GM18508 (cell line): ENCODE results near the gene RSPRY1.

Source experiments
- ATAC-seq: cut with Tn5 transposase; IDR thresholded peaks from one replicate; pipeline ENCODE4 v1.9.1; 2021; ENCODE audit warnings: moderate number of reproducible peaks; ENCODE audit not compliant: insufficient read depth, unreplicated experiment

The RSPRY1 gene

DNA sequence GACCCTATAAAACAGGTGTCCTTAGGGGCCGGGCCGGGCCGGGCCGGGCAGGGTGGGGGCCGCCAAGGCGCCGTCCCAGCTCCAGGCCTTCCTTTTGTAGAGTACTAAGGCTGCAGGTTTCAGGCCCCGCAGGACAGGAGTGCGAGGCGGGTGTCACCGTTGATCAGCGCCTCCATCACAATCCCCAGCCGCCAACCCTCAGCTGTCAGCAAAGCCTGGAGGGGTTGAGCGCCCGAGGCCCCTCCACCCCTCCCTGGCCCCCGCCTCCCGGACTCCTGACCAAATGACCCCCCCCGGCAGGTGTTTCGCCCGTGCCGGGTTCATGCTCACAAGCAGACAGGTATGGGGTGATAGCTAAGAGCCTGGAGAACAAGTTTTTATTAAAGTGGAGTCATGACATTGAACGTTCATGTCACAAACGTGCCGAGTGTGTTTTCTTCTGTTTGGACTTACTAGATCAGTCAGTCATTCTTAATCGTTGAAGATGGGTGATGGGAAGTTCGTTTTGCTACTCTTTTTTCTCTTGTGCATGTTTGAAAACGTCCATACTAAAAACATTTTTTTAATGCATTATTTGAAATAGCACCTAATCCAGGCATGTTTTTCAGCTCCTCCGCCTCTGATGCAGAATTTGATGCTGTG lies 59.5 kb downstream of the RSPRY1 start:
- ATAC-seq = no peak

DNA sequence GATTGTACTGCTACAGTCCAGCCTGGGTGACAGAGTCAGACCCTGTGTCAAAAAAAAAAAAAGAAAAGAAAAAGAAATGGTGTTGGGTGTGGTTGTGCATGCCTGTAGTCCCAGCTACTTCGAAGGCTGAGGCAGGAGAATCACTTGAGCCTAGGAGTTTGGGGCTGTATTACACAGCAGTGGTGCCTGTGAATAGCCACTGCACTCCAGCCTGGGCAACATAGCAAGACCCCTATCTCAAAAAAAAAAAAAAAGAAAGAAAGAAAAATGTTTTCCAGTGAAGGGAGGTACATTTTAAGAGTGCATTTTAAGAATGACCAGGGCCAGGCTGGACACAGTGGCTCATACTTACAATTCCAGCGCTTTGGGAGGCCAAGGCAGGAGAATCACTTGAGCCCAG lies 65.2 kb downstream of the RSPRY1 start:
- ATAC-seq = no peak

DNA sequence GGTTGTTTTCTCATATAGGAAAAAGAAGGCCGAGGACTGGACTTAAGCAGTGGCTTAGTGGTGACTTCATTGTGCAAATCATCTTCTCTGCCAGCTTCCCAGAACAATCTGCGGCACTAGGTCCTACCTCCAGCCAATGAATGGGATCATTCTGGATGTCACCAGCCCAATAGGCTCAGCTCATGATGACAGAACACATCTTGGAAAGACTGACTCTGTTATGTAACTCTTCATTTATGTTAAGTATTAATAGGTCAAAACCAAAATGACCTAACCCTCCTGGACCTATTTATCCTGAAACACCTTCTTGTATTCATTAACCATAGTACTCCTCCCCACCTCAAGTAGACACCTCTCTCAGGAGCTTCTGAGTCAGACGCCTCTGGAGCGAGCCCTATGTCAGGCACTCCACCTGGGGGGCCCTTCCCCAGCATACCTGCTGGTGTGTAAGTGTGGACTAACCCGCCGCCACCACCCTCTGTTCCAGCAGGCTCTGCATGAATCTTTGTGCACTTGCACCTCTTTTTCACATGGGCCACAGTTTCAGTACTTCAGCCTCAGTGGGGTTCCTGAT lies 66.1 kb downstream of the RSPRY1 start:
- no peak for ATAC-seq

DNA sequence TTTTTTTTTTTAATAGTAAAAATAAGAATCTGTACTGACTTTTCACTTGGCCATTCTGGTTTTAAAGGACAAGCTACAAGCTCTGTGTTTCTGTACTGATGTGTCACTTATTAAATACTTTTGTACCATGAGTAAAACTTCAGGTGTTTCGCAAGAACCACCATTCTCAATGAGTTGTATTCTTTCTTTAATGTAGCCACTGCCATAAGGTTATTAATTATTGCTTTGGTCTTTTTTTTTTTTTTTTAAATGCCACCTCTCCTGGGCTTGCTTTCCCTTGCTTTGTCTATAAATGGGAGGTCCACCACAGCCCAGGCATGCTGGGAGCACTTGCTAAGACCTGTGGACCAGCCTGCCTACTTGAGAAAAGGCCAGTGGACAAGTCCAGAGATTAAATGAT lies 67.3 kb downstream of the RSPRY1 start:
- no peak for ATAC-seq

DNA sequence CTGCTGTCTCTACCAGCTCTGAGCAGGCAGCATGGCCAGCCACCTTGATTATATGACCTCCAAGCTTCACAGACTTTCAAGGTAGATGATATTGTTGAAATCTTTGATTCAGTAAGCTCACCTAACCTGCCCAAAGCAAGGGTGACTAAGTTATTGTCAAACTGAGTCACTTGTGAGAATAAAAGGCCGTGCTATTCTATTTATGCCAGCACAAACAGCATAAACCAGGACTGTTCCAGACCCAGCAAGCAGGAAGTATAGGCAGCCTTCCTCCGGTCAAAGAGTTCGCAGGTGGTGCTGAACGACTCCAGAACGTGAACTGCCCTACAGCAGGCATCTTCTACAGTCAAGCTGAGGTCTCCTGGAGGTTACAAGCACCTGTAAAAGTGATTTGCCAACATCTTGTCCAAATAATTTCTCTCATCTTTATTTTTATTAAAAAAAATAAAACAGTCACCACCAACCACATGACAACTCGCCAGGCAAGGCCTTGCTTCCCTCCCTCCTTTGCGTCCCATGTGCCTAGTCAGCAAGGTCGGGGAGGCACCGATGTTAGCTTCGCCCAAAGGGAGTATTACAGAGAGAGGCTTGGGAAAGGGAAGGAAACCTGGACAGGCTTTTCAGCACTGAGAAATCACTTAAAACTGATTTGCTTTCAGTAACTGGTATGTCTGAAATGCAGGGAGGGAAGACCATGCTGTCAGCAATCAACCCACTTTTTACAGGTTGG lies 69.7 kb downstream of the RSPRY1 start:
- no peak for ATAC-seq

DNA sequence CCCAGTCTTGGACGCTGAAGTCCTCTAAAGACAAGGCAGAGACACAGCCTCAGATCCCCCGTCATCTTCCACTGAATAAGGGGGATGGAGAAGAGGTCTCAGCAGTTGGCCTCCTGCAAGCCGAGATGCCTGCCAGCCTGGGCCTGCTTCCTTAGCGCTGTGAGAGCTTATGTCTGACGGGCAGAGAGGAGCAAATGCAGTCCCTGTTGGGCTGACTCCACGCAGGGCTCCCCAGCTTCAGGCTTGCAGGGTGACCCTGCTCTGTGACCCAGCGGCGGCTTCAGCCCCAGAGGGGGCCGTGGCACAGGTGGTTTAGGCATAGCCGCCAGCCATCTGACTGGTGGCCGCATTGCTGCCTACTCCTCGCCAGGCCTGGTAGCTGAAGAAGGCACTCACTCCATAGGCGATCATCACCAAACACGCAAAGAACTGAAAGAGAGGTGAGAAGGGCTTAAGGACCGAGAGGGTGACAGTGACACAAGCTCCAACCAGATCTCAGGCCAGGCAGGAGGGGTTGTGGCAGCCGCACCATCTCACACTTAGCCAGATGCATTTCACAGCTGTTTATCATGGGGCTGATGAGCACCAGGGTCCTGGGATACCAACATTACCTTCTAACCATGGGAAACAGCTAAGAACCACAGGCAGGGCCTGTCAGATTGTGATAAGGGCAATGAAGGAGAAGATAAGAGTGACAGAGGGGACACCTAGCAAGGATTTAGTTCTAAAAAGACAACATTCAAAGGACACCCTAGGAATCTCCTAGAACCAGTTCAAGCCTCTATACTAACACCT lies 70.7 kb downstream of the RSPRY1 start:
- ATAC-seq = no peak

DNA sequence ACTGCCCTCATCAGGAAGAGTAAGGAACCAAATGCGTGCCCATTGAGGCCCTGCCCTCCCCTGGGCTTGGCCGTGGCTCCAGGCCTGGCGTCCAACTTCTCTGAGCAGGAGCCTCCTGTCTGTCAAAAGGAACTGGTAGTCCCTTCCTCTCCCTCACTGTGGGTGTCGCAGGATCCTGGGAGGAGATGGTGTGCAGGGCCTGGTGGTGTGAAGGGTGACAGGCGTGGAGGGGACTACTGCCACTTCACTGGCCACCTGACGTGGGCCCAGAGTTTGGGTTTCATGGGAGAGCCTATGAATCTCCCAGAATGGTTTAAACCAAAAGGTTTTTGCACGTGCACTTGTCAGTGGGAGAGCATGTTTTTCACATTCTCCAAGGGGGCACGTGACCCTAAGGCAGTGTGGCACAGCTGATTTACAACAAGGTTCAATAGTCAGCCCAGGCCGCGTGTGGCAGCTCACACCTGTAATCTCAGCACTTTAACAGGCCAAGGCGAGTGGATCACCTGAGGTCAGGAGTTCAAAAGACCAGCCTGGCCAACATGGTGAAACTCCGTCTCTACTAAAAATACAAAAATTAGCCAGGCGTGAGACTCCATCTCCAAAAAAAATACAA lies 71.4 kb downstream of the RSPRY1 start:
- no peak for ATAC-seq

DNA sequence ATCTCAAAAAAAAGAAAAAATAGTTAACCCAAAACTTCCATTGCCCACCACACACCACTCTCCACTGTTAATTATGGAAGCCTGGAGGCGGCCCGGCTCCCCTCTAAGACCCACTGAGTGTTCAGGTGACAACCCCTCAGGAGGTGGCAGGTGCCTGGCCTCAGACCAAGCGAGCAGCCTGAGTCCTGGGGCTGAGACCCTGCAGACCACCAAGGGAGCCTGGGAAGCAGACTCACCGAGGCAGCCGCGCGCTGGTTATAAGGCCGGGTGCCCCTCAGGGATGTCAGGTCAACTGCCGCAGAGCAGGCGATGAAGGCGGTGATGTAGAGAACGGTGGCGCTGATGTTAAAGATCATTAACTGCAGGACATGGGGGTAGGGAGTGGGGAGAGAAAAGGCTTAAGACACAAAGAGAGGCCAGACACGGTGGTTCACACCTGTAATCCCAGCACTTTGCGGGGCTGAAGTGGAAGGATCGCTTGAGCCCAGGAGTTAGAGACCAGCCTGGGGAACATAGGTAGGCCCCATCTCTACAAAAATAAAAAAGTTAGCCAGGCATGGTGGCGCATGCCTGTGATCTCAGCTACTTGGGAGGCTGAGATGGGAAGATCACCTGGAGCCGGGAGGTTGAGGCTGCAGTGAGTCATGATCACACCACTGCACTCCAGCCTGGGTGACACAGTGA lies 72.2 kb downstream of the RSPRY1 start:
- no peak for ATAC-seq

DNA sequence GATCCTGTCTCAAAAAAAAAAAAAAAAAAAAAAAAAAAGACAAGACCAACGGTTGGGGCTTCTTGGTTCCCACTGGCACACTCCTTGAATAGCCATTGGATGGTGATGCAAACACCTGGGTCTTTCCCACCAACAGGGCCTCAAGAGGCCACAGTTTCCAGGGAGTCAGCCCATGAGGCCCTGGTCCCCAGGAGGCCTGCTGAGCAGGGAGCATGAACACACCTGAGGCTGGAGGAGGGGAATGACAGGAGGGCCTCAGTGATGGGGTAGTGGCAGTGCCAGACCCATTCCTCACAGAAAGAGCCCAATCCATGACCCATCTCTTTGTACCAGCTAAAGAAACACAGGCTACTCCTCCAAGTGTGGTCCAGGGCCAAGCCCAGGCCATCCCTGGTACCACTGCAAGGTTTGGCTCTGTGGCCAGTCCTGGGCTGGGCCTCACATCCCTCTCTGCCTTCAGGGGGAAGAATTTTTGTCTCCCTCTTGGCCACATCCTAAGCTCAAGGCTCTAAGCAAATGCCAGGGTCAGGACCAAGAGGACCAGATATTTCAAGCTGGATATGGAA lies 72.9 kb downstream of the RSPRY1 start:
- no peak for ATAC-seq

DNA sequence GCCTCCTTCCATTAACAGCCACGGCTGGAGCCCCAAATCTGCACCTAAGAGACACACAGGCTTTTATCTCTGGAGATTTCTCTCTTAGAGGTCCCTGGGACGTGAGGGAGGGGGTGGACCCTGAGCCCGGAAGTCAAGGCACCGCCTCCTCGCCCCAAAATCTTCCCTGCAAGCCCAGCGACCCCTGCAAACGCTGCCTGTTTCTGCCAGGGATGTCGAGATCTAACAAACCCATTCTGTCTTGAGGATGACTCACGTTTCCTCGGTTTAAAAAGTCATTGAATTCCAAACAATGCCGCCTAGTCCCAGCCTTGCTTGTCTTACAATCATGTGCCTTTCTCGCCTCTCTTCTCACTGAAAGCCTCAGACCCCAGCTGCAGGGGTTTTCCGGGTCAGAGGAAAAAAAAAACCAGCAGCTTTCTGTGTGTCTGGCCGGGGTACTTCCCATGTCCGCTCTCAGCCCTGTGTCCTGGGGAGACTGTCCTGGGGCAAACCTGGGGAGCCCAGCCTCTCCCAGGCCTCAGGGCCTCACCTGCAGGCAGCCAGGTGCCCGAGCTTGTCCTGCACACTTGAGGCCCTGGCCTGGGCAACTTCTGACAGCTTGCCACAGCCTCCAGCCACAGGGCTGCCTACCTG lies 74.3 kb downstream of the RSPRY1 start:
- ATAC-seq = no peak

DNA sequence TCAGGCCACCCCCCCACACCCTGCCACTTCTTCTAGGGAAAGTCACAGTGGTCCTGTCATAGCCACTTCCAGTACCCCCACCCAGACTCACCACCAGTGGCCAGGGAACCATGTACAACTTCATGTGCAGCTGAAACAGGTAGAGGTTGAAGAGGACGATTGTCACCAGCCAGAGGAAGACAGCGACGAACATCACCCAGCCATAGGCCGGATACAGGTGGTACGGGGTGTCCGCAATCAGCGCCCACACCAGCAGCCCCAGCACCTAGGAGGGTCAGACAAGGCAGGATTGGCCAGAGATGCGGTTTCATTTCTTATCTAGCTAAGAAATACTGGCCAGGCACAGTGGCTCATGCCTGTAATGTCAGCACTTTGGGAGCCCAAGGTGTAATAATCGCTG lies 75.7 kb downstream of the RSPRY1 start:
- ATAC-seq = no peak

DNA sequence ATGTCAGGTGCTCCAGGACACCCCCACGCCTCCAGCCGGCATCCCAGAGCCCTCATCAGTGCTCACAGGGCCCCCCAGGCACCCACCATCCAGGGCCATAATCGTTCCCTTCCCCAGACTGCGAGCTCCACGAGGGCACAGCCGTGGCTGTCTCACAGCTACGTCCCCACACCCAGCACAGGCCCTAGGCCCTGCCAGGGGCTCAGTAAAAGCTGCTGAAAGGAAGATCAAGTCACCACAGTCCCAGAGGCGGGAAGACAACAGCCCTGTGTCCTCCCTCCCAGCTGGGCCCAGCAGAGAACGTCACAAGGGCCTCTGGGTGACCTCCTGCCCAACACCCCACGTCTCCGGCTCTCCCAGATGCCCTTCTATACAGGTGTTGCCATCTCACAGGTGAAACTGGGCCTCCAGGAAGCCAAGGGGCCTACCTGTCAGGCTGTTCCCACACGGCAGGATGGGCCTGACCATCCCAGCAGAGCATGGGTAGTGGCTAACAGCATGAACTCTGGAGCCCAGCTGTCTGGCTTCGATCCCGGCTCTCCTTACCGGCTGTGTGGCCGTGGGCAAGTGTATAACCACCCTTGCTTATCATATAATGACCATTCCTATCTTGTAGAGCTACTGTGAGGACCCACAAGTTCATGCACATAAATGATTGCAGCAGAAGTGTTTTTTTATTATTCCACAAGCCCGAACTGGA lies 76.9 kb downstream of the RSPRY1 start:
- ATAC-seq = no peak

DNA sequence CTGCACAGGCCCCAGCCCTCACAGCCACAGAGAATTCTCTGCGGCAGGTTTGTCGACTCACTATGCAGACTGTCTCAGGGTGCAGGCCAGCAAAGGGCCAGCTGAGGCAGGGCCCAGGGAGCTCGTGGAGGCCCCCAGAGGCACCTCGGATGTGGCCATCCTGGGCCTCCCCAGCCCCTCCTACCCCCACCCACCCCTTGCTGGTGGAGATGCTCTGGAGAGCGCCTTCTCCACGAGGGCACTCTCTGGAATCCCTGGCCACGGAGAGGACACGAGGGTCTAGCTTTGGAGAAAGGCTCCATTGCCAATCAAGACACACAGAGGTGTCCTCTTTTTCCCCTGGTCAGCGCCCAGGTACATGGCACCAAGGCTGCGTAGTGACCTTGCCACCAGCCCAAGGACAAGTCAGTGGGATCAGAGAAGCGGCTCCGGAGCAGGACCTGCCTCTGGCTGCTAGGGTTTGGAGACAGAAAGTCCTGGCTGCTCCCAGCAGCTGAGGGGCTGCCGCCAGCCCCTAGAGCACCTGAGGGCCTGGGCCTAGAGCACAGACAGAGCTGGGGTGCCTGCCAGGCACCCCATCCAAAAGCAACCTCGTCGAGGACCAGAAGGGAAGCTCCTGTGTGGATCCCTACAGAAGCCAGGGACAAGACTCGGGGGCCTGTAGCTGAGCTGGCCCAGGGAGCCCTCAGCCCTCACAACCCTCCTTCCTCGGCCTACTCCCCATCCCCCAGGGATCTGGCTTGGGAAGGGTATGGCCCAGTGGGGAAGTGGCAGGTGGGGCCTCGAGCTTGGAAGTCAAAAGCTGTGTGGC lies 77.6 kb downstream of the RSPRY1 start:
- no peak for ATAC-seq

DNA sequence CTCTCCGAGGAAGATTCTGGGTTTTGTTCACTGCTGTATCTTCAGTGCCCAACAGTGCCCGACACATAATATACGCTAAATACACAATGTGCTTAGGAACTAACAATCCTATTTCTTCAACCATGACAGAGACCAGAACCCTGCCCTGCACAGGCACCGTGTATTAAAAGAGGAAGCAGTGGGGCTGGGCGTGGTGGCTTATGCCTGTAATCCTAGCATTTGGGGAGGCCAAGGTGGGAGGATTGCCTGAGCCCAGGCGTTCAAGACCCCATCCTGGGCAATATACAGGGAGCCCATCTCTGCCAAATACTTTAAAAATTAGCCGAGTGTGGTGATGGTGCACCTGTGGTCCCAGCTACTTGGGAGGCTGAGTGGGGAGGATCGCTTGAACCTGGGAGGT lies 78.3 kb downstream of the RSPRY1 start:
- no peak for ATAC-seq

DNA sequence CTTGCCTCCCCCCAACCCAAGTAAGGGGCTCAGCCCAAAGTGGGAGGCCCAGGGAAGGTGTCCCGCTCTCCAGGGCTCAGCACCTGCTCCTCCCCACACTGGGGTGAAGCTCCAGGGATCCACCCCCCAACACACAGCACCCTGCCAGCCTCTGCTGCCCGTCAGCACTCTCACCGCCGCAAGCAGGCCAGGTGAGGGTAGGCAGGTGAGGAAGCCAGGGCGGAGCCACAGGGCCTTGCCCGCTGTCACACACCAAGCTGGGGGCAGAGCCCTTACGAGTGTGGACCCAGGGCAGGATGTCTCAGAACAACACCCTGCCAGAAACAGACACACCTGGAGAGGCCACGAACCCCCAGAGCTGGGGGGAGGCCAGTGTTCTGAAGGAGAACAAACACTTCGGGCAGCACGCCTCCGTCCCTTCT lies 78.8 kb downstream of the RSPRY1 start:
- no peak for ATAC-seq

DNA sequence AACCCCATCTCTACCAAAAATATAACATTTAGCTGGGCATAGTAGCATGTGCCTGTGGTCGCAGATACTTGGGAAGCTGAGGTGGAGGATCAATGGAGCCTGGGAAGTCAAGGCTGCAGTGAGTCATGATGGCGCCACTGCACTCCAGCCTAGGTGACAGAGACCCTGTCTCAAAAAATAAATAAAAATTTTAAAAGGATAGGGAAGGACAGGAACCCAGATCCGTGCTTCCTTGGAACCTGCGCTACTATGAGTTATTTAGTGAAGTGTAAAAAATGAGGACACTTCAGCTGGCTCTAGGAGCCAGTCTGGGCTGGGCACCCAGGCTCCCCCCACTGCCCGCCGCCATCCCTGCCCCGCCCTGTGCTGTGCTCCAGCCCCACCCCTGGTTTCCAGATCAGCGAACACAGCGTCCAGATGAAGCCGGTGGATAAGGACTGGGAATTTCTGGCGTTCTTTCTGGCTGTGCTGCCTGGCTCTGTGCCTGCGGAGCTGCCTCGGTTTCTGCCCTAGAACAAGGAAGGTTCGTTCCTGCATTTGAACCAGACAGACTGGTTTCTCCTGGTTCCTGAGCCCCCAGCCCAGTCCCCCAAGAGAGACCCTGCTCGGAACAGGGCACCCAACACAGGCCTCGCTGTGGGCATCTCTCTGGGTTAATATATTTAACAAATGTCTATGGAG lies 79.9 kb downstream of the RSPRY1 start:
- ATAC-seq = no peak

DNA sequence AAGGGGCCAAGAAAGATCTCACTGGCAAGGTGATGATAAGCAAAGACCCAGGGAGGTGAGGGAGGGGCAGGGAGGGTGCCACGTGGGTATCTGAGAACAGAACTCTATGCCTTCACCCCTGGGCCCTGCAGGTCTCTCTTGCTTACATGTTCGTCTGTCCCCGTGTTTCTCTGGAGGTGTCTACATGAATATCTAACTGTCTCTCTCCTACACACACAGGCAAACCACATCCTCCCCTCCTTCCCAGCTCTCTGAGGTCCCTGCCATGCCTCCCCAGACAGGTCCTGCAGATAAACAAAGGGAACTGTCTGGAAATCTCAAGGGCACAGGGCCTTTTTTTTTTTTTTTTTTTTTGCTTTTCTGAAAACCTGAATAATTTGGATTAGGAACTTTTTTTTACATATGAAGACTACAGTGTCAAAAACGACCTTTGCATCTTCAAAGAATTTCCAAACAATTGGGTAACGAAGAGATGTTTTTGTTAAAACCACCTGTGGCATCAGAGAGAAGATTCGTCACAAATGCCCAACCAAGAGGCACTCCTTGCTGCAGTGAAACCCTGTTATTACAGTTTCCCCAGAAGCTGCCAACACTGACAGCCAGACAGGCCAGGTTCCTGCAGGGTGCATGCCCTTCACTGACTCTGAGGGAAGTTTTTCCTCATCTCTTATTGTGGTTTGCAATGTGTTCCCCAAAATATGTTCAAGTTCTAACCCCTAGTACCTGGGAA lies 80.6 kb downstream of the RSPRY1 start:
- no peak for ATAC-seq
